T47D (cell line): Measurements from ENCODE around the gene ZNF3.

ENCODE experiments used
- DNase-seq, 2 experiments: peaks; one replicate each; pipeline versions ENCODE4 v3.0.0 to v3.0.0-alpha.2; 2011 to 2012; ENCODE audit warnings: low read depth in 1 of 2, low spot score in 1 of 2
- JUND ChIP-seq: IDR thresholded peaks from 2 replicates; pipeline ENCODE4 v1.6.1; 2012; ENCODE audit warnings: low read depth
- in situ Hi-C: cut with HindIII; loops from 2 replicates; pipeline ENCODE4 v1.10.0; 2016; ENCODE audit warnings: low sequenced_read_pairs, low pct_unique_long_range_greater_than_20kb

ZNF3 gene

GRCh38 chr7:100072462-100072861 is 9.1 kb downstream of the ZNF3 start:
- in situ Hi-C loops, result no loop called here

GRCh38 chr7:100071018-100071723 is 10.4 kb downstream of the ZNF3 start:
- no peak for TF ChIP-seq JUND
- in situ Hi-C loops, result no loop called here
- no peak for DNase-seq

More at GRCh38 chr7:100072462-100072861, 9.1 kb downstream of the ZNF3 start:
- no peak for DNase-seq
- no peak for TF ChIP-seq JUND

- in situ Hi-C loops, result no loop called here
- no peak for DNase-seq
- no peak for TF ChIP-seq JUND
Measured at GRCh38 chr7:100069991-100070390, 11.5 kb downstream of the ZNF3 start.

- no peak for DNase-seq
- in situ Hi-C loops, result no loop called here
- no peak for TF ChIP-seq JUND
Measured at GRCh38 chr7:100066953-100067352, 14.6 kb downstream of the ZNF3 start.

GRCh38 chr7:100065452-100066186 is 15.9 kb downstream of the ZNF3 start:
- DNase-seq, result no peak
- no peak for TF ChIP-seq JUND
- in situ Hi-C loops, result no loop called here

GRCh38 chr7:100064162-100064561 is 17.4 kb downstream of the ZNF3 start:
- in situ Hi-C loops, result no loop called here
- TF ChIP-seq JUND, result no peak
- DNase-seq, result no peak

- in situ Hi-C loops, result no loop called here
- no peak for DNase-seq
- TF ChIP-seq JUND, result no peak
Measured at GRCh38 chr7:100063376-100063775, 18.1 kb downstream of the ZNF3 start.

- TF ChIP-seq JUND, result no peak
- in situ Hi-C loops, result no loop called here
- DNase-seq, result no peak
Measured at GRCh38 chr7:100061518-100062193, 19.9 kb downstream of the ZNF3 start.

- in situ Hi-C loops, result no loop called here
- no peak for TF ChIP-seq JUND
Measured at GRCh38 chr7:100059251-100059739, 22.2 kb downstream of the ZNF3 start.

GRCh38 chr7:100057006-100057405 is 24.5 kb downstream of the ZNF3 start:
- no peak for DNase-seq
- no peak for TF ChIP-seq JUND
- in situ Hi-C loops, result no loop called here

More at GRCh38 chr7:100059251-100059739, 22.2 kb downstream of the ZNF3 start:
- no peak for DNase-seq

GRCh38 chr7:100053215-100053614 is 28.3 kb downstream of the ZNF3 start:
- DNase-seq, result peak; percentile 64 to 86
- TF ChIP-seq JUND, result no peak

GRCh38 chr7:100051611-100052010 is 29.9 kb downstream of the ZNF3 start:
- DNase-seq, result no peak
- TF ChIP-seq JUND, result no peak
- in situ Hi-C loops, result no loop called here

More at GRCh38 chr7:100053215-100053614, 28.3 kb downstream of the ZNF3 start:
- in situ Hi-C loops, result no loop called here
